Bone marrow (tissue), 2 donors: Measurements from ENCODE around the gene SART1.
A peak's percentile ranks its signal among the peaks of the same experiment; 100 is the strongest.

Experiments used
- DNase-seq, 2 donors: peaks; one replicate each; lab custom pipeline; 2025; lab: John Stamatoyannopoulos, UW

Gene SART1

GRCh38 chr11:65961267-65962140 is at the start of gene SART1:
Gene SART1 (plus strand): TSS chr11:65961734. CDS start chr11:65961781, 47 bp downstream.
- DNase-seq: peak; percentile 74 to 98

GRCh38 chr11:65912845-65913244 is 48.7 kb upstream of the SART1 start:
- DNase-seq: no peak

GRCh38 chr11:65915101-65915820 is 46.3 kb upstream of the SART1 start:
- no peak for DNase-seq

GRCh38 chr11:65915821-65916251 is 45.7 kb upstream of the SART1 start:
- peak; percentile 52 to 86 for DNase-seq

GRCh38 chr11:65916391-65916790 is 45.1 kb upstream of the SART1 start:
- DNase-seq: no peak

- no peak for DNase-seq
Measured at GRCh38 chr11:65917077-65917433, 44.5 kb upstream of the SART1 start.

GRCh38 chr11:65917434-65918210 is 43.9 kb upstream of the SART1 start:
- no peak for DNase-seq

GRCh38 chr11:65918211-65919140 is 43.1 kb upstream of the SART1 start, which contains the start of gene C11orf68:
Gene C11orf68 (minus strand): TSS chr11:65919062. CDS start chr11:65919031, 31 bp downstream.
- no peak for DNase-seq

GRCh38 chr11:65919141-65919572 is 42.4 kb upstream of the SART1 start, which contains the start of gene DRAP1:
Gene DRAP1 (plus strand): TSS chr11:65919426. CDS start chr11:65919502, 76 bp downstream.
- DNase-seq: peak; percentile 94 to 97

- peak in 1 of 2 donors; percentile 25 for DNase-seq
Measured at GRCh38 chr11:65919573-65920371, 41.8 kb upstream of the SART1 start.

- no peak for DNase-seq
Measured at GRCh38 chr11:65920372-65920802, 41.1 kb upstream of the SART1 start.

- DNase-seq: no peak
Measured at GRCh38 chr11:65921033-65921555, 40.4 kb upstream of the SART1 start.

GRCh38 chr11:65921876-65922275 is 39.7 kb upstream of the SART1 start:
- no peak for DNase-seq

GRCh38 chr11:65922565-65922964 is 39.0 kb upstream of the SART1 start:
- no peak for DNase-seq

- no peak for DNase-seq
Measured at GRCh38 chr11:65925397-65925796, 36.1 kb upstream of the SART1 start.

GRCh38 chr11:65927904-65928397 is 33.6 kb upstream of the SART1 start:
- DNase-seq: peak; percentile 24 to 98

- DNase-seq: no peak
Measured at GRCh38 chr11:65928667-65929066, 32.9 kb upstream of the SART1 start.

- no peak for DNase-seq
Measured at GRCh38 chr11:65931773-65932557, 29.6 kb upstream of the SART1 start.

GRCh38 chr11:65932558-65932919 is 29.0 kb upstream of the SART1 start:
- no peak for DNase-seq
